SK-N-SH treated with all-trans-retinoic acid at 6 μM for 48 hours (cell line): ENCODE measurements around the gene FSIP1.

Experiments used
- ATAC-seq: fragments of 200-7000 bp; cut with Tn5 transposase; 3 replicates; pipeline ENCODE4 v1.9.1; 2020; ENCODE audit warnings: mild to moderate bottlenecking, moderate library complexity
- ARNTL ChIP-seq: fragments of 450-650 bp; formaldehyde crosslinking; IDR thresholded peaks from 2 replicates; pipeline ENCODE4 v1.5.0; 2020; ENCODE audit warnings: low read depth, mild to moderate bottlenecking, moderate library complexity, borderline replicate concordance
- BACH2 ChIP-seq: fragments of 250-450 bp; sonication (Bioruptor Pico); IDR thresholded peaks from 2 replicates; pipeline ENCODE4 v1.9.0; 2021; ENCODE audit warnings: mild to moderate bottlenecking, borderline replicate concordance
- CSDC2 ChIP-seq: fragments of 250-450 bp; sonication (Bioruptor Pico); IDR thresholded peaks from 2 replicates; pipeline ENCODE4 v1.5.0; 2020; ENCODE audit warnings: mild to moderate bottlenecking, moderate library complexity
- ESRRG ChIP-seq: fragments of 250-450 bp; sonication (Bioruptor Pico); IDR thresholded peaks from 2 replicates; pipeline ENCODE4 v1.6.1; 2021; ENCODE audit warnings: mild to moderate bottlenecking
- ISL1 ChIP-seq: fragments of 250-450 bp; sonication (Bioruptor Pico); IDR thresholded peaks from 2 replicates; pipeline ENCODE4 v2.1.2; 2022; ENCODE audit warnings: mild to moderate bottlenecking, moderate library complexity
- OSR1 ChIP-seq: fragments of 250-450 bp; sonication (Bioruptor Pico); IDR thresholded peaks from 2 replicates; pipeline ENCODE4 v1.8.0; 2022; ENCODE audit warnings: moderate library complexity, mild to moderate bottlenecking, inconsistent platforms
- RARB ChIP-seq: fragments of 250-450 bp; sonication (Bioruptor Pico); IDR thresholded peaks from 2 replicates; pipeline ENCODE4 v1.8.0; 2021; ENCODE audit warnings: mild to moderate bottlenecking, moderate library complexity
- SNAI2 ChIP-seq: fragments of 250-450 bp; sonication (Bioruptor Pico); IDR thresholded peaks from 2 replicates; pipeline ENCODE4 v1.5.0; 2020; ENCODE audit warnings: mild to moderate bottlenecking, moderate library complexity
- TCF4 ChIP-seq: fragments of 250-450 bp; sonication (Bioruptor Pico); IDR thresholded peaks from 2 replicates; pipeline ENCODE4 v1.8.0; 2021; ENCODE audit warnings: mild to moderate bottlenecking, moderate library complexity, borderline replicate concordance
- TOX ChIP-seq: fragments of 250-450 bp; sonication (Bioruptor Pico); IDR thresholded peaks from 2 replicates; pipeline ENCODE4 v1.8.0; 2021; ENCODE audit warnings: mild to moderate bottlenecking, moderate library complexity, borderline replicate concordance
- ZC3H10 ChIP-seq: fragments of 250-450 bp; sonication (Bioruptor Pico); IDR thresholded peaks from 2 replicates; pipeline ENCODE4 v1.5.1; 2021; ENCODE audit warnings: mild to moderate bottlenecking, moderate library complexity
- ZFP3 ChIP-seq: fragments of 250-450 bp; sonication (Bioruptor Pico); IDR thresholded peaks from 2 replicates; pipeline ENCODE4 v1.5.0; 2020; ENCODE audit warnings: mild to moderate bottlenecking, moderate library complexity
- ZNF565 ChIP-seq: fragments of 450-650 bp; formaldehyde crosslinking; conservative IDR thresholded peaks from 2 replicates; pipeline ENCODE4 v1.5.0; 2020; ENCODE audit warnings: low read depth, mild to moderate bottlenecking, moderate library complexity
- ZNF70 ChIP-seq: fragments of 450-650 bp; formaldehyde crosslinking; IDR thresholded peaks from 2 replicates; pipeline ENCODE4 v1.5.0; 2020; ENCODE audit warnings: mild to moderate bottlenecking, moderate library complexity
- ZNF8 ChIP-seq: fragments of 450-650 bp; formaldehyde crosslinking; IDR thresholded peaks from 2 replicates; pipeline ENCODE4 v1.5.0; 2020; ENCODE audit warnings: mild to moderate bottlenecking, moderate library complexity
- TF ChIP-seq, protein P1 (sequence below): fragments of 250-450 bp; sonication (Bioruptor Pico); IDR thresholded peaks from 2 replicates; pipeline ENCODE4 v1.8.0; 2020; ENCODE audit warnings: mild to moderate bottlenecking, moderate library complexity, borderline replicate concordance
- TF ChIP-seq, protein P2 (sequence below): fragments of 250-450 bp; sonication (Bioruptor Pico); IDR thresholded peaks from 2 replicates; pipeline ENCODE4 v1.8.0; 2021; ENCODE audit warnings: low read depth, mild to moderate bottlenecking, moderate library complexity, borderline replicate concordance
- TF ChIP-seq, protein P3 (sequence below): fragments of 250-450 bp; sonication (Bioruptor Pico); IDR thresholded peaks from 2 replicates; pipeline ENCODE4 v1.5.1; 2021; ENCODE audit warnings: mild to moderate bottlenecking, moderate library complexity
- TF ChIP-seq, protein P4 (sequence below): fragments of 250-450 bp; sonication (Bioruptor Pico); IDR thresholded peaks from 2 replicates; pipeline ENCODE4 v1.5.0; 2020; ENCODE audit warnings: mild to moderate bottlenecking, moderate library complexity

Gene FSIP1

GRCh38 chr15:39668457-39668856 is 114.2 kb downstream of the FSIP1 start (continued):
- TF ChIP-seq, protein P1, sequence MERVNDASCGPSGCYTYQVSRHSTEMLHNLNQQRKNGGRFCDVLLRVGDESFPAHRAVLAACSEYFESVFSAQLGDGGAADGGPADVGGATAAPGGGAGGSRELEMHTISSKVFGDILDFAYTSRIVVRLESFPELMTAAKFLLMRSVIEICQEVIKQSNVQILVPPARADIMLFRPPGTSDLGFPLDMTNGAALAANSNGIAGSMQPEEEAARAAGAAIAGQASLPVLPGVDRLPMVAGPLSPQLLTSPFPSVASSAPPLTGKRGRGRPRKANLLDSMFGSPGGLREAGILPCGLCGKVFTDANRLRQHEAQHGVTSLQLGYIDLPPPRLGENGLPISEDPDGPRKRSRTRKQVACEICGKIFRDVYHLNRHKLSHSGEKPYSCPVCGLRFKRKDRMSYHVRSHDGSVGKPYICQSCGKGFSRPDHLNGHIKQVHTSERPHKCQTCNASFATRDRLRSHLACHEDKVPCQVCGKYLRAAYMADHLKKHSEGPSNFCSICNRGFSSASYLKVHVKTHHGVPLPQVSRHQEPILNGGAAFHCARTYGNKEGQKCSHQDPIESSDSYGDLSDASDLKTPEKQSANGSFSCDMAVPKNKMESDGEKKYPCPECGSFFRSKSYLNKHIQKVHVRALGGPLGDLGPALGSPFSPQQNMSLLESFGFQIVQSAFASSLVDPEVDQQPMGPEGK = no peak
- no peak for TF ChIP-seq ZFP3 (CRISPR knock-in tag)
- TF ChIP-seq, protein P2, sequence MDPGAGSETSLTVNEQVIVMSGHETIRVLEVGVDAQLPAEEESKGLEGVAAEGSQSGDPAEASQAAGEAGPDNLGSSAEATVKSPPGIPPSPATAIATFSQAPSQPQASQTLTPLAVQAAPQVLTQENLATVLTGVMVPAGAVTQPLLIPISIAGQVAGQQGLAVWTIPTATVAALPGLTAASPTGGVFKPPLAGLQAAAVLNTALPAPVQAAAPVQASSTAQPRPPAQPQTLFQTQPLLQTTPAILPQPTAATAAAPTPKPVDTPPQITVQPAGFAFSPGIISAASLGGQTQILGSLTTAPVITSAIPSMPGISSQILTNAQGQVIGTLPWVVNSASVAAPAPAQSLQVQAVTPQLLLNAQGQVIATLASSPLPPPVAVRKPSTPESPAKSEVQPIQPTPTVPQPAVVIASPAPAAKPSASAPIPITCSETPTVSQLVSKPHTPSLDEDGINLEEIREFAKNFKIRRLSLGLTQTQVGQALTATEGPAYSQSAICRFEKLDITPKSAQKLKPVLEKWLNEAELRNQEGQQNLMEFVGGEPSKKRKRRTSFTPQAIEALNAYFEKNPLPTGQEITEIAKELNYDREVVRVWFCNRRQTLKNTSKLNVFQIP (CRISPR knock-in tag) = no peak
- TF ChIP-seq, protein P3, sequence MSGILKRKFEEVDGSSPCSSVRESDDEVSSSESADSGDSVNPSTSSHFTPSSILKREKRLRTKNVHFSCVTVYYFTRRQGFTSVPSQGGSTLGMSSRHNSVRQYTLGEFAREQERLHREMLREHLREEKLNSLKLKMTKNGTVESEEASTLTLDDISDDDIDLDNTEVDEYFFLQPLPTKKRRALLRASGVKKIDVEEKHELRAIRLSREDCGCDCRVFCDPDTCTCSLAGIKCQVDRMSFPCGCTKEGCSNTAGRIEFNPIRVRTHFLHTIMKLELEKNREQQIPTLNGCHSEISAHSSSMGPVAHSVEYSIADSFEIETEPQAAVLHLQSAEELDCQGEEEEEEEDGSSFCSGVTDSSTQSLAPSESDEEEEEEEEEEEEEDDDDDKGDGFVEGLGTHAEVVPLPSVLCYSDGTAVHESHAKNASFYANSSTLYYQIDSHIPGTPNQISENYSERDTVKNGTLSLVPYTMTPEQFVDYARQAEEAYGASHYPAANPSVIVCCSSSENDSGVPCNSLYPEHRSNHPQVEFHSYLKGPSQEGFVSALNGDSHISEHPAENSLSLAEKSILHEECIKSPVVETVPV (CRISPR knock-in tag) = no peak
- TF ChIP-seq ESRRG (CRISPR knock-in tag) = no peak
- no peak for TF ChIP-seq ZNF8 (CRISPR knock-in tag)
- TF ChIP-seq SNAI2 (CRISPR knock-in tag) = no peak
- TF ChIP-seq ZC3H10 (CRISPR knock-in tag) = no peak
- TF ChIP-seq ZNF565 = no peak

DNA sequence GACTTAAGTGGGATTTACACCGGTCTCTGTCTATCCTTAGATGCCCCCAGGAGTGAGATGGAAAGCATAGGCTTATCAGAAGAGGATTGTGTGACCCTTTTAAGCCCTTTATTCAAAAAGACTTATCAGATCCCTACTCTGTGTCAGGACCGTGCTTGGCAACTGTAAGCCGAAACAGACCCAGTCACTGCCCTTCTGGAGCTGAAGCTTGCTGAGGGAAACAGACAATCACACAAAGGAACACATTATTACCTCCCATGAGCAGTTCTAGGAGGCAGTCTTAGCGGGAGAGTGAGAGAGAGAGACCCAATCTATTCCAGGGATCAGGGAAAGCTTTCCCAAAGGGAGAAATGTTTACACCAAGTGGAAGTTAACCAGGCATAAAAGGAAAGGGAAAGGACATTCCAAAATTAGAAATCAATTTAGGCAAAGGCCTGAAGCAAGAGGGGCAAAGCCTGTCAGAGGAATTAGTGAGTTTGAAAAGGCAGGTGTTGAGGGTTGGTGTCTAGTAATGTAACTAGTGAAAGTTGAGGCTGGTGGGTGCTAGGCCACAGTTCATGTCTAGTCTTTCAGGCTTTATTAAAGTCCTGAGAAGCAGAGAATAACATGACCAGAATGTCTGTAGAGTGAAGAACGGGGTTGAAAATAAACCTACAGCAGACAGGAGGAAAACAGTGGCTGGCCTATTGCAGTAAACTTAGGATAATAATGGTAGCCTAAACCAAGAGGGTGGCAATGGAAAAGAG is 115.1 kb downstream of the FSIP1 start:
- ATAC-seq = no peak

More for the DNA sequence above, 115.1 kb downstream of the FSIP1 start:
- TF ChIP-seq BACH2 (CRISPR knock-in tag) (no peak), RARB (no peak), ESRRG (CRISPR knock-in tag) (no peak), ZNF70 (CRISPR knock-in tag) (no peak), ZNF8 (CRISPR knock-in tag) (no peak), TCF4 (CRISPR knock-in tag) (no peak), ZC3H10 (CRISPR knock-in tag) (no peak), TOX (CRISPR knock-in tag) (no peak), SNAI2 (CRISPR knock-in tag) (no peak), ISL1 (CRISPR knock-in tag) (no peak), ARNTL (CRISPR knock-in tag) (no peak), ZFP3 (CRISPR knock-in tag) (no peak), OSR1 (no peak), CSDC2 (CRISPR knock-in tag) (no peak), ZNF565 (no peak)
- TF ChIP-seq, protein P4, sequence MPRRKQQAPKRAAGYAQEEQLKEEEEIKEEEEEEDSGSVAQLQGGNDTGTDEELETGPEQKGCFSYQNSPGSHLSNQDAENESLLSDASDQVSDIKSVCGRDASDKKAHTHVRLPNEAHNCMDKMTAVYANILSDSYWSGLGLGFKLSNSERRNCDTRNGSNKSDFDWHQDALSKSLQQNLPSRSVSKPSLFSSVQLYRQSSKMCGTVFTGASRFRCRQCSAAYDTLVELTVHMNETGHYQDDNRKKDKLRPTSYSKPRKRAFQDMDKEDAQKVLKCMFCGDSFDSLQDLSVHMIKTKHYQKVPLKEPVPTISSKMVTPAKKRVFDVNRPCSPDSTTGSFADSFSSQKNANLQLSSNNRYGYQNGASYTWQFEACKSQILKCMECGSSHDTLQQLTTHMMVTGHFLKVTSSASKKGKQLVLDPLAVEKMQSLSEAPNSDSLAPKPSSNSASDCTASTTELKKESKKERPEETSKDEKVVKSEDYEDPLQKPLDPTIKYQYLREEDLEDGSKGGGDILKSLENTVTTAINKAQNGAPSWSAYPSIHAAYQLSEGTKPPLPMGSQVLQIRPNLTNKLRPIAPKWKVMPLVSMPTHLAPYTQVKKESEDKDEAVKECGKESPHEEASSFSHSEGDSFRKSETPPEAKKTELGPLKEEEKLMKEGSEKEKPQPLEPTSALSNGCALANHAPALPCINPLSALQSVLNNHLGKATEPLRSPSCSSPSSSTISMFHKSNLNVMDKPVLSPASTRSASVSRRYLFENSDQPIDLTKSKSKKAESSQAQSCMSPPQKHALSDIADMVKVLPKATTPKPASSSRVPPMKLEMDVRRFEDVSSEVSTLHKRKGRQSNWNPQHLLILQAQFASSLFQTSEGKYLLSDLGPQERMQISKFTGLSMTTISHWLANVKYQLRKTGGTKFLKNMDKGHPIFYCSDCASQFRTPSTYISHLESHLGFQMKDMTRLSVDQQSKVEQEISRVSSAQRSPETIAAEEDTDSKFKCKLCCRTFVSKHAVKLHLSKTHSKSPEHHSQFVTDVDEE (CRISPR knock-in tag) = no peak
- TF ChIP-seq, protein P3 (CRISPR knock-in tag) = no peak
- TF ChIP-seq, protein P1 = no peak
